GM21825 (cell line): ENCODE data around the gene NUTM2A.
"Not testable (repeated sequence)": the region's sequence is repeated elsewhere in the genome, so short reads cannot be mapped to it uniquely, and the experiment has no call there.

Source experiments
- ATAC-seq: cut with Tn5 transposase; IDR thresholded peaks from one replicate; pipeline ENCODE4 v1.9.1; 2021; ENCODE audit warnings: mild to moderate bottlenecking, moderate library complexity; ENCODE audit not compliant: unreplicated experiment

Gene NUTM2A

GRCh38 chr10:87248818-87249353 is 23.6 kb downstream of the NUTM2A start:
- not testable (repeated sequence) for ATAC-seq

GRCh38 chr10:87280749-87281392 is 55.6 kb downstream of the NUTM2A start:
- not testable (repeated sequence) for ATAC-seq
